ENCODE data around the gene USP31.

- TF ChIP-seq POLR2A (IDR thresholded peaks at IDR 0.05) = no peak
- TF ChIP-seq CTCF (IDR thresholded peaks at IDR 0.05) = peak in 9 of 12 donors; percentile 6 to 53 (median 20)
These were observed 6.3 kb upstream of the USP31 start for GRCh38 chr16:23155445-23156049.
